ENCODE results near the gene TAP2.
"Not testable (repeated sequence)": the region's sequence is repeated elsewhere in the genome, so short reads cannot be mapped to it uniquely, and the experiment has no call there.

Gene TAP2

DNA sequence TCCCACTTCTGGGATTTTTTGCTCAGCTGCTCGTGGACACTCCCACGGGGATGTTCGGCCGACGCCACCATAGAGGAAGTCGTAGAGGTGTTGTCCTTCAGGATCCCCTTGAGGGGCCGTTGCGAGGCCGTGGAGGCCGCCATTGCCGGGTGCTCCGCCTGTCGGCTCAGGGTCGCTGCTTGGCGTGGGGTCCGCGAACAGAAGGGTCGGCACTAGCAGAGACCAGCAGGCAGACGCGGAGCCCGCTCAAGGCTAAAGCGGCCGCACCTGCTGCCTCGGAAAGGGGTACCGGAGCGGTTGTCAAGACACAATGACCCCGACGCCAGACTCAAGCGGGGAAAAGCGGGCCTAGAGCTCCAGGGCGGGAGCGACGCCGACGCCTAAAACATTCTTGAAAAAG is 41.2 kb upstream of the TAP2 start:
- in situ Hi-C loops (cut with HindIII; ENCODE audit: low sequenced_read_pairs): no loop called here
- TF ChIP-seq, protein P1, sequence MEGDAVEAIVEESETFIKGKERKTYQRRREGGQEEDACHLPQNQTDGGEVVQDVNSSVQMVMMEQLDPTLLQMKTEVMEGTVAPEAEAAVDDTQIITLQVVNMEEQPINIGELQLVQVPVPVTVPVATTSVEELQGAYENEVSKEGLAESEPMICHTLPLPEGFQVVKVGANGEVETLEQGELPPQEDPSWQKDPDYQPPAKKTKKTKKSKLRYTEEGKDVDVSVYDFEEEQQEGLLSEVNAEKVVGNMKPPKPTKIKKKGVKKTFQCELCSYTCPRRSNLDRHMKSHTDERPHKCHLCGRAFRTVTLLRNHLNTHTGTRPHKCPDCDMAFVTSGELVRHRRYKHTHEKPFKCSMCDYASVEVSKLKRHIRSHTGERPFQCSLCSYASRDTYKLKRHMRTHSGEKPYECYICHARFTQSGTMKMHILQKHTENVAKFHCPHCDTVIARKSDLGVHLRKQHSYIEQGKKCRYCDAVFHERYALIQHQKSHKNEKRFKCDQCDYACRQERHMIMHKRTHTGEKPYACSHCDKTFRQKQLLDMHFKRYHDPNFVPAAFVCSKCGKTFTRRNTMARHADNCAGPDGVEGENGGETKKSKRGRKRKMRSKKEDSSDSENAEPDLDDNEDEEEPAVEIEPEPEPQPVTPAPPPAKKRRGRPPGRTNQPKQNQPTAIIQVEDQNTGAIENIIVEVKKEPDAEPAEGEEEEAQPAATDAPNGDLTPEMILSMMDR (IDR thresholded peaks at IDR 0.05; ENCODE audit: low read depth, low read length, missing control alignments): no peak
- H3K4me3 ChIP-seq (ENCODE audit: low read depth, low read length): no peak overlapping the region
- DNase-seq (ENCODE audit: low read depth): no peak

DNA sequence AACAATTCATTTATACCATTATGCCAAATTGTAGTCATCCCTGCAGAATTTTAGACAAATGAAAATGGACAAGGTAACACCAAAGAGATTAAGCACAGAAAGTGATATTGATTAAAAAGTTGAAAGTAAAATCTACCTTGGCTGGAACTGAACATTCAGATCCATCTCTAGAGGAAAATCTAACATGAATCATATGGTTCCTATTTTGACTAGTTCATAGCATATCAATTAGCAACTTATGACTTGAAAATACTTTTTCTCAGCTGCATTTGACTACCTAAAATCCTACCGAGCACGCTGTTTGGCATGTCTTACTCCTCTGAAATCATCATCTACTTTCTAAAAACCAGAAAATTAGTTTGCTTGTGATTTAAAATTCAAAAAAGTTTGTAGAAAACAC is 38.1 kb upstream of the TAP2 start:
- TF ChIP-seq, protein P1 (IDR thresholded peaks at IDR 0.05; ENCODE audit: low read depth, low read length, missing control alignments): no peak
- no peak for DNase-seq (ENCODE audit: low read depth)
- H3K4me3 ChIP-seq (ENCODE audit: low read depth, low read length): no peak overlapping the region
- in situ Hi-C loops (cut with HindIII; ENCODE audit: low sequenced_read_pairs): no loop called here

DNA sequence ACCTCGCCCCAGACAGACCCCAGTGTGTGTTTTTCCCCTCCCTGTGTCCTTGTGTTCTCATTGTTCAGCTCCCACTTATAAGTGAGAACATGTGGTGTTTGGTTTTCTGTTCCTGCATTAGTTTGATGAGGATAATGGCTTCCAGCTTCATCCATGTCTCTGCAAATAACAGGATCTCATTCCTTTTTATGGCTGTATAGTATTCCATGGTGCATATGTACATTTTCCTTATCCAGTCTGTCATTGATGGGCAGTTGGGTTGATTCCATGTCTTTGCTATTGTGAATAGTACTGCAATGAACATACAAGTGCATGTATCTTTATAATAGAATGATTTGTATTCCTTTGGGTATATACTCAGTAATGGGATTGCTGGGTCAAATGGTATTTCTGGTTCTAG is 35.4 kb upstream of the TAP2 start:
- DNase-seq (ENCODE audit: low read depth); in situ Hi-C loops (cut with HindIII; ENCODE audit: low sequenced_read_pairs); H3K4me3 ChIP-seq (ENCODE audit: low read depth, low read length): not testable (repeated sequence)

DNA sequence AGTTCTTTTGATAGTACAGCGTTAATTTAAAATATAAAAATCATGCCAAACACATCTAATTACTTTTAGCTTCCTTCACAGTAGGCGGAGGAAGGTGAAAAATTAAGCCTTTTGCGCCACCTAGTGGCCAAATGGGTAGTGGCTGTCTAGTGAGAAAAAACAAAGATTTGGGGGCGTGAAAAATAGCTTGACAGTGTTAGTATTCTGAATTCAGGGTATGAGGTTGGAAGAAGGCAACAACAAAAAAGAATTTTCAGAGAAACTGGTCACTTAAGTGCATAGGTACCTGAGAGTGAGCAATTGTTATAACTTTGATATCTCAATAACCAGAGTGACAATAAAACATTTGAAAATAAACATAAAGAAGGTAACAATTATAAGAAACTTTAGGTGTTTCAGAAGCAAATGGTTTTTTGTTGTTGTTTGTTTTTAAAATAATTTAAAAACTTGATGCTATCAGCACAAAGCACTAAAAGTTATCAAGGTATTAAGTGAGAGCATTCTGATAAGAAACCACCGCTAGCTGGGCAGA is 29.8 kb upstream of the TAP2 start:
- peak; percentile 64 for DNase-seq (ENCODE audit: low read depth)
- in situ Hi-C loops (cut with HindIII; ENCODE audit: low sequenced_read_pairs): no loop called here
- TF ChIP-seq, protein P1 (IDR thresholded peaks at IDR 0.05; ENCODE audit: low read depth, low read length, missing control alignments): peak; percentile 89
- no peak overlapping the region for H3K4me3 ChIP-seq (ENCODE audit: low read depth, low read length)

DNA sequence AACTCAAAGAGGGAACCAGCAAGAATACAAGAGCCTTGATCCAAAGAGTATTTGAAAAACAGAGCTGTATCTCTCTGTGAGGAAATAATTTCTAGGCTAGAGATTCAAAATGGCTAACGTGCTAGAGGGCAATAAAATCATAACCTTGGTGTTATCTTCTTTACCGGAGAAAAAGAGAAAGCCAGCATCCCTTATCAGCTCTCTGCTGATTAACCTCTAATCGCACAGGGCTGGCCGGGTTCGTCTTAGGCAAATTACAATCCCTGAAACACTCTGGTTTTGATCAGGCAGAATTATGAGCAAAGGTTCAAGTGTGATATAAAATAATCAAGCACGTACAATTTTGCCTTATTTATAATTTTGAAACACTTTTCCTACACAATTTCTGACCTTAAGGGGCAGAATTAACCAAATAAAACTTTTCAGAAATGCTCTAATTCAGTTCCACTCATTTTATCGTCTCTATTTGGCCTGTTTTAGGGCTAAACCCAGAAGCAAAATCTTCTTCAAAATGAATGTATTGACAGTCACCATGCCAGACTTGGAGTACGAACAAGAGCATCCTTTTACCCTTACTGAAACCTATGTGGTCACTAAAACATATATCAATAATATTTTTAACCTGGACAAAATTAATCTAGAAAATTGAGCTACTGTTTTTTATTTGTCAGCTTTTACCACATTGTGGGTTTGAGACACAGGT is 29.2 kb upstream of the TAP2 start:
- no peak for DNase-seq (ENCODE audit: low read depth)
- no peak overlapping the region for H3K4me3 ChIP-seq (ENCODE audit: low read depth, low read length)
- in situ Hi-C loops (cut with HindIII; ENCODE audit: low sequenced_read_pairs): no loop called here

DNA sequence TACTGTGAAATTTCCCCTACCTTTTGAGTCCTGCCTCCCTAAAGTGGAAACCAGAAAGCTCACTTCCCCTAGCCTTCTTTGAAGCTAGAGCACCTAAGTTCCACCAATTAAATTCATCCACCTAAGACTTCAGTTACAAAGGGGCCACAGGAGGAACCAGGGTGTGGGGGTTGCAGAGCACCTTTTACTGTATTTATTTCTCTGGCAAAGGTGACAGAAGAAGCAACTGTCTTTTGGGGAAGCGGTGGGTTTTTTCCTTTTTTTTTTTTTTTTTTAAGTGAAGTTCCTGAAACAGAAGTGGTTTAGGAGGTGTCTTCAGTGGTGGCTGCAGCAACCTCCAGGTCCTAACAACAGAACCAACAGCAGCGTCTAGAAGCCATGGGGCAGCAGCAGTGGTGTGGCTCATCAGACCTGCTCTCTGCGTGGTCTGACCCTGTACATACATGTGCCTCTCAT is 28.5 kb upstream of the TAP2 start:
- no peak for DNase-seq (ENCODE audit: low read depth)
- no peak overlapping the region for H3K4me3 ChIP-seq (ENCODE audit: low read depth, low read length)
- TF ChIP-seq, protein P1 (IDR thresholded peaks at IDR 0.05; ENCODE audit: low read depth, low read length, missing control alignments): no peak
- in situ Hi-C loops (cut with HindIII; ENCODE audit: low sequenced_read_pairs): no loop called here

More for the DNA sequence above, 29.2 kb upstream of the TAP2 start:
- TF ChIP-seq, protein P1 (IDR thresholded peaks at IDR 0.05; ENCODE audit: low read depth, low read length, missing control alignments): no peak

DNA sequence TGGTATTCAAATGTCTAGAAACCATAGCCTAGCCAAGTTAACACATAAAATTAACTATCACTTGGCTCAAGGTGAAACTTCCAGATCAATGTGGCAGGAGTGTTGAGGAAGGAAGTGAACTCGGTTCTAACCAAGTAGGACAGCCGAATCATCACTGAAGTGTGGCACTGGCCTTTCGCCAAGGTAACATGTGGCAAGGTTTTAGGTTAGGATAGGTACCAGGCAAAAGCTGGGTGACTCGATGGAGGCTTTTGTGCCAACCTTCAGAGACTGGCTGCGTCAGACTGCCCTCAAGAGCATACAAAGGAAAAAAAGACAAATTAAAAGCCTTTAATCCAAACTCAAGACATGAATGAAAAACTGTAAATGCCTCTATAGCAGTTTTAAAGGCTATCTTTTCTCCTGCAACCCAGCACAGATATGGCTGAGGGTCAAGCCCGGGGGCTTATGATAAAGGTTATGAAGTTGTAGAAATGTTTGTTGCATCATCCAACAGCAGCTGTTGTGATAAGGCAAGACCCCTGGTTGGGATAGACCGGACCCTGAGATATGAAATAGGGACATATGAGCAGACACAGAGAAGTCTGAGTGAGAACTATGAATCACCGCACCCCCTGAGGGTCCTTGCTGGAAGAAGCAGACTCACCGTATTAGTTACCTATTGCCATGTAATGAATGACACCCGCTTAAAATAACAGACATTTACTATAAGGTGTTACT is 27.3 kb upstream of the TAP2 start:
- no peak for DNase-seq (ENCODE audit: low read depth)
- TF ChIP-seq, protein P1 (IDR thresholded peaks at IDR 0.05; ENCODE audit: low read depth, low read length, missing control alignments): no peak
- in situ Hi-C loops (cut with HindIII; ENCODE audit: low sequenced_read_pairs): no loop called here

More for the DNA sequence above, 27.3 kb upstream of the TAP2 start:
- H3K4me3 ChIP-seq (ENCODE audit: low read depth, low read length): no peak overlapping the region
